GM10248 (cell line): ENCODE results near the gene LARP4.
"Not testable (repeated sequence)": the region's sequence is repeated elsewhere in the genome, so short reads cannot be mapped to it uniquely, and the experiment has no call there.

Experiments used
- CTCF ChIA-PET: fragments of 300-600 bp; sonication (Branson Sonifier 250); formaldehyde crosslinking; extraction: SDS; loops from one replicate; lab custom pipeline; 2021; ENCODE audit warnings: antibody characterized with exemption; lab: Yijun Ruan, JAX
- POLR2A ChIA-PET: fragments of 350-650 bp; sonication (Branson Sonifier 250); formaldehyde crosslinking; extraction: SDS; loops from one replicate; lab custom pipeline; 2020; ENCODE audit warnings: antibody characterized with exemption; lab: Yijun Ruan, JAX
- DNase-seq: peaks from one replicate; pipeline ENCODE4 v3.0.0; 2012; ENCODE audit errors: extremely low spot score
- CTCF ChIP-seq: IDR thresholded peaks from 2 replicates; pipeline ENCODE4 v1.5.1; 2012; ENCODE audit warnings: mild to moderate bottlenecking, low read depth; ENCODE audit errors: extremely low read depth, missing control alignments, control extremely low read depth

The LARP4 gene

GRCh38 chr12:50387972-50388478 is 12.7 kb upstream of the LARP4 start:
- CTCF ChIA-PET, result interaction anchor here (1.9 kb wide), 1 partner anchor 256 kb away, joined by 4 read pairs; no protein-coding TSS in a partner anchor
- TF ChIP-seq CTCF, result no peak
- POLR2A ChIA-PET, result no interaction called here
- DNase-seq, result no peak

- DNase-seq, POLR2A ChIA-PET: not testable (repeated sequence)
- CTCF ChIA-PET, result interaction anchor here (0.7 to 1.9 kb wide), 2 partner anchors 8 to 257 kb away, joined by 3 to 4 read pairs; no protein-coding TSS in a partner anchor
Measured at GRCh38 chr12:50388793-50389192, 11.9 kb upstream of the LARP4 start.

- no peak for TF ChIP-seq CTCF
- DNase-seq, result no peak
- CTCF ChIA-PET, result interaction anchor here (1.0 to 1.3 kb wide), 3 partner anchors 11 to 321 kb away, joined by 3 to 4 read pairs (median 3); no protein-coding TSS in a partner anchor
- POLR2A ChIA-PET, result no interaction called here
Measured at GRCh38 chr12:50390316-50390741, 10.4 kb upstream of the LARP4 start.

GRCh38 chr12:50394469-50395029 is 6.1 kb upstream of the LARP4 start:
- ChIA-PET POLR2A (no interaction called here), CTCF (interaction anchor here (1.0 to 2.1 kb wide), 6 partner anchors 8 to 307 kb away, joined by 3 to 7 read pairs (median 4); partner anchors contain the start of gene COX14)
- no peak for DNase-seq
- no peak for TF ChIP-seq CTCF

- ChIA-PET CTCF (interaction anchor here (1.0 kb wide), 1 partner anchor 34 kb away, joined by 4 read pairs; no protein-coding TSS in a partner anchor), POLR2A (no interaction called here)
- TF ChIP-seq CTCF, result no peak
- DNase-seq, result no peak
Measured at GRCh38 chr12:50397117-50397650, 3.5 kb upstream of the LARP4 start.

- no peak for TF ChIP-seq CTCF
- CTCF ChIA-PET, result interaction anchor here (1.2 kb wide), 1 partner anchor 115 kb away, joined by 3 read pairs; no protein-coding TSS in a partner anchor
- no peak for DNase-seq
- POLR2A ChIA-PET, result no interaction called here
Measured at GRCh38 chr12:50398931-50399330, 1.8 kb upstream of the LARP4 start.

GRCh38 chr12:50400104-50400637 is 514 bp upstream of the LARP4 start:
- POLR2A ChIA-PET, result no interaction called here
- no peak for DNase-seq
- CTCF ChIA-PET, result no interaction called here
- no peak for TF ChIP-seq CTCF
